ENCODE measurements around the gene CMTM6.

- TF ChIP-seq CTCF (IDR thresholded peaks at IDR 0.05): no peak
- no peak for TF ChIP-seq EP300 (IDR thresholded peaks at IDR 0.05)
- TF ChIP-seq POLR2AphosphoS5 (IDR thresholded peaks at IDR 0.05): no peak
- TF ChIP-seq POLR2A (IDR thresholded peaks at IDR 0.05; ENCODE audit: low read depth): no peak
Measured at GRCh38 chr3:32454111-32454510, 48.5 kb downstream of the CMTM6 start.

Measured in esophagus muscularis mucosa (tissue), 4 donors.